IPS-18c (cell line): ENCODE data around the gene FAM72A.
"Not testable (repeated sequence)": the region's sequence is repeated elsewhere in the genome, so short reads cannot be mapped to it uniquely, and the experiment has no call there.

ENCODE experiments used
- H3K4me3 ChIP-seq: 2 replicates; pipeline ENCODE4 v1.7.0; 2013; ENCODE audit warnings: low read depth, mild to moderate bottlenecking, low read length, moderate library complexity; ENCODE audit not compliant: insufficient read depth
- H3K9me3 ChIP-seq: one replicate; pipeline ENCODE4 v1.6.1; 2013; ENCODE audit warnings: mild to moderate bottlenecking, low read length, moderate library complexity; ENCODE audit not compliant: control insufficient read depth, insufficient read depth

The FAM72A gene

GRCh38 chr1:206202789-206203363 lies at the start of gene FAM72A:
FAM72A (minus strand) TSS chr1:206202839; CDS start chr1:206202025, 814 bp downstream.
- H3K9me3 ChIP-seq, result not testable (repeated sequence)
- peak within 1 kb of the TSS; percentile 31; the same call in 1 of the 2 replicates for H3K4me3 ChIP-seq

GRCh38 chr1:206250953-206251681 lies 48.5 kb upstream of the FAM72A start:
- H3K9me3 ChIP-seq, H3K4me3 ChIP-seq: not testable (repeated sequence)

- H3K4me3 ChIP-seq, H3K9me3 ChIP-seq: not testable (repeated sequence)
Measured at GRCh38 chr1:206246129-206246886, 43.7 kb upstream of the FAM72A start.

- not testable (repeated sequence) for H3K4me3 ChIP-seq, H3K9me3 ChIP-seq
Measured at GRCh38 chr1:206245479-206245878, 42.8 kb upstream of the FAM72A start.

- not testable (repeated sequence) for H3K4me3 ChIP-seq, H3K9me3 ChIP-seq
Measured at GRCh38 chr1:206243335-206243734, 40.7 kb upstream of the FAM72A start.

- not testable (repeated sequence) for H3K4me3 ChIP-seq, H3K9me3 ChIP-seq
Measured at GRCh38 chr1:206240288-206240687, 37.6 kb upstream of the FAM72A start.

- not testable (repeated sequence) for H3K4me3 ChIP-seq, H3K9me3 ChIP-seq
Measured at GRCh38 chr1:206235190-206235589, 32.6 kb upstream of the FAM72A start.

- not testable (repeated sequence) for H3K4me3 ChIP-seq, H3K9me3 ChIP-seq
Measured at GRCh38 chr1:206234189-206234916, 31.7 kb upstream of the FAM72A start.

- not testable (repeated sequence) for H3K4me3 ChIP-seq, H3K9me3 ChIP-seq
Measured at GRCh38 chr1:206232970-206233645, 30.5 kb upstream of the FAM72A start.

GRCh38 chr1:206231989-206232388 lies 29.4 kb upstream of the FAM72A start:
- not testable (repeated sequence) for H3K9me3 ChIP-seq, H3K4me3 ChIP-seq

GRCh38 chr1:206229286-206229685 lies 26.6 kb upstream of the FAM72A start:
- H3K9me3 ChIP-seq, H3K4me3 ChIP-seq: not testable (repeated sequence)

- not testable (repeated sequence) for H3K9me3 ChIP-seq, H3K4me3 ChIP-seq
Measured at GRCh38 chr1:206226886-206227285, 24.2 kb upstream of the FAM72A start.

GRCh38 chr1:206225386-206225785 lies 22.7 kb upstream of the FAM72A start:
- H3K4me3 ChIP-seq, H3K9me3 ChIP-seq: not testable (repeated sequence)

GRCh38 chr1:206224190-206224776 lies 21.6 kb upstream of the FAM72A start:
- H3K9me3 ChIP-seq, H3K4me3 ChIP-seq: not testable (repeated sequence)

- H3K9me3 ChIP-seq, H3K4me3 ChIP-seq: not testable (repeated sequence)
Measured at GRCh38 chr1:206221585-206221984, 18.9 kb upstream of the FAM72A start.

GRCh38 chr1:206220332-206221000 lies 17.8 kb upstream of the FAM72A start:
- H3K9me3 ChIP-seq, H3K4me3 ChIP-seq: not testable (repeated sequence)
